GM19239 (cell line): ENCODE data around the gene ATG9B.

ENCODE experiments used
- DNase-seq: peaks from one replicate; pipeline ENCODE4 v3.0.0; 2011; ENCODE audit warnings: low spot score; ENCODE audit not compliant: insufficient read length
- FAIRE-seq: peaks from 2 replicates; lab custom pipeline; 2011; peaks lifted over from hg19 to GRCh38; lab: Jason Lieb, UNC

Gene ATG9B, protein sequence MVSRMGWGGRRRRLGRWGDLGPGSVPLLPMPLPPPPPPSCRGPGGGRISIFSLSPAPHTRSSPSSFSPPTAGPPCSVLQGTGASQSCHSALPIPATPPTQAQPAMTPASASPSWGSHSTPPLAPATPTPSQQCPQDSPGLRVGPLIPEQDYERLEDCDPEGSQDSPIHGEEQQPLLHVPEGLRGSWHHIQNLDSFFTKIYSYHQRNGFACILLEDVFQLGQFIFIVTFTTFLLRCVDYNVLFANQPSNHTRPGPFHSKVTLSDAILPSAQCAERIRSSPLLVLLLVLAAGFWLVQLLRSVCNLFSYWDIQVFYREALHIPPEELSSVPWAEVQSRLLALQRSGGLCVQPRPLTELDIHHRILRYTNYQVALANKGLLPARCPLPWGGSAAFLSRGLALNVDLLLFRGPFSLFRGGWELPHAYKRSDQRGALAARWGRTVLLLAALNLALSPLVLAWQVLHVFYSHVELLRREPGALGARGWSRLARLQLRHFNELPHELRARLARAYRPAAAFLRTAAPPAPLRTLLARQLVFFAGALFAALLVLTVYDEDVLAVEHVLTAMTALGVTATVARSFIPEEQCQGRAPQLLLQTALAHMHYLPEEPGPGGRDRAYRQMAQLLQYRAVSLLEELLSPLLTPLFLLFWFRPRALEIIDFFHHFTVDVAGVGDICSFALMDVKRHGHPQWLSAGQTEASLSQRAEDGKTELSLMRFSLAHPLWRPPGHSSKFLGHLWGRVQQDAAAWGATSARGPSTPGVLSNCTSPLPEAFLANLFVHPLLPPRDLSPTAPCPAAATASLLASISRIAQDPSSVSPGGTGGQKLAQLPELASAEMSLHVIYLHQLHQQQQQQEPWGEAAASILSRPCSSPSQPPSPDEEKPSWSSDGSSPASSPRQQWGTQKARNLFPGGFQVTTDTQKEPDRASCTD

GRCh38 chr7:151024435-151025056 lies at the start of gene ATG9B:
TSS of gene ATG9B (minus strand) at chr7:151024494. CDS start at chr7:151024423, 71 bp downstream.
- no peak for FAIRE-seq
- no peak for DNase-seq

DNA sequence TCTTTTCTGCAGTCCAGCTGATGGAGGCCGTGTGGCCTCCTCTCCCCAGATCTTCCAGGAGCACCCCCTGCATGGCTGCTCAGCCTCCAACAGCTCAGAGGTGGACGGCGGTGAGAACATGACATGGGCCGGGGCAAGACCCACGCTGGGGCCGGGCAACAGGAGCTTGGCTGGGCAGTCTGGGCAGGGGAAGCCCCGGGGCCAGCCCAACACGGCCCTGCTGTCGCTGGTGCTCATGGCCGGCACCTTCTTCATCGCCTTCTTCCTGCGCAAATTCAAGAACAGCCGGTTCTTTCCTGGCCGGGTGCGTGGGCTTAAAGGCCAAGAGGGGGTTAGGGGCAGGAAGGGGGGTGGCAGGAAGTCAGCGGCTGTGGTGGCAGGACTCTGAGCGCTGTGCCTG lies 49.7 kb upstream of the ATG9B start:
- DNase-seq (no peak), FAIRE-seq (no peak)

DNA sequence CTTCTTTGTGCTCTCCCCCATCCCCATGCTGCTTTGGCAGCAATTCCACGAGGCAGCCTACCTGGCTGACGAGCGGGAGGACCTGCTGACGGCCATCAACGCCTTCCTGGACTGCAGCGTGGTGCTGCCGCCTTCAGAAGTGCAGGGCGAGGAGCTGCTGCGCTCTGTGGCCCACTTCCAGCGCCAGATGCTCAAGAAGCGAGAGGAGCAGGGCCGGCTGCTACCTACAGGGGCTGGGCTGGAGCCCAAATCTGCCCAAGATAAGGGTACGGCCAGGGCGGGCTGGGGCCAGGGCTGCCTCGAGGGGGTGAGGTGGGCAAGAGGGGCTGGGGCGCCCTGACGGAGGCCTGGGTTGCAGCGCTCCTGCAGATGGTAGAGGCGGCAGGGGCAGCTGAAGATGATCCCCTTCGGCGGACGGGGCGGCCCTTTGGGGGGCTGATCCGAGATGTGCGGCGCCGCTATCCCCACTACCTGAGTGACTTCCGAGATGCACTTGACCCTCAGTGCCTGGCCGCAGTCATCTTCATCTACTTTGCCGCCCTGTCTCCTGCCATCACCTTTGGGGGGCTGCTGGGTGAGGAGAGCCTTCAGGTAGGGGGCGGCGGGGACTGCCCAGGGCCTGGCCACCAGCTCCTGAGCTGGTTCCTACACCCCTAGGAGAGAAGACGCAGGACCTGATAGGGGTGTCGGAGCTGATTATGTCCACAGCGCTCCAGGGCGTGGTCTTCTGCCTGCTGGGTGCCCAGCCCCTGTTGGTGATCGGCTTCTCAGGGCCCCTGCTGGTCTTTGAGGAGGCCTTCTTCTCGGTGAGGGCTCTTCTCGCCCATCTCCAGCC lies 47.0 kb upstream of the ATG9B start:
- DNase-seq (no peak), FAIRE-seq (no peak)

GRCh38 chr7:151070574-151070960 lies 46.3 kb upstream of the ATG9B start:
- FAIRE-seq (no peak), DNase-seq (no peak)

DNA sequence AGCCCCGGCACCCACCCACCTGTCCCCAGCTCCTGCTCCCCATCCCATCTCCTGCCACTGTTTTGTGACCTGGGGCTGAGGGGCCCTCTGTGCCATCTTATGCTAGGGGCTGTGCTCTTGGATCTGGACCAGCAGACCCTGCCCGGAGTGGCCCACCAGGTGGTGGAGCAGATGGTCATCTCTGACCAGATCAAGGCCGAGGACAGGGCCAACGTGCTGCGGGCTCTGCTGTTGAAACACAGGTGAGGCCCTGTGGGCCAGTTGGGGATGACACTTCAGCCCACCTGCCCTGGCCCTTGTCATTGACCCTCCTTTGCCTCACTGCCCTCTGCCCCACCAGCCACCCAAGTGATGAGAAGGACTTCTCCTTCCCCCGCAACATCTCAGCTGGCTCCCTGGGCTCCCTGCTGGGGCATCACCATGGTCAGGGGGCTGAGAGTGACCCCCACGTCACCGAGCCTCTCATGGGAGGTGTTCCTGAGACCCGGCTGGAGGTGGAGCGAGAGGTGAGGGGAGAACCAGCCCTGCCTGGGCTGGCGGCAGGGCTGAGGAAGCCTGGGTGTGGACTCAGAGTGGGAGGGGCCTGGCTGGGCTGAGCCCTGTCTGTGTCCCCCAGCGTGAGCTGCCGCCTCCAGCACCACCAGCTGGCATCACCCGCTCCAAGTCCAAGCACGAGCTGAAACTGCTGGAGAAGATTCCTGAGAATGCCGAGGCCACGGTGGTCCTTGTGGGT lies 45.7 kb upstream of the ATG9B start:
- no peak for FAIRE-seq
- no peak for DNase-seq

- DNase-seq = no peak
- no peak for FAIRE-seq
Measured at GRCh38 chr7:151068069-151068773, 43.9 kb upstream of the ATG9B start.

- DNase-seq = no peak
- FAIRE-seq = no peak
Measured at GRCh38 chr7:151066273-151066974, 42.1 kb upstream of the ATG9B start.

DNA sequence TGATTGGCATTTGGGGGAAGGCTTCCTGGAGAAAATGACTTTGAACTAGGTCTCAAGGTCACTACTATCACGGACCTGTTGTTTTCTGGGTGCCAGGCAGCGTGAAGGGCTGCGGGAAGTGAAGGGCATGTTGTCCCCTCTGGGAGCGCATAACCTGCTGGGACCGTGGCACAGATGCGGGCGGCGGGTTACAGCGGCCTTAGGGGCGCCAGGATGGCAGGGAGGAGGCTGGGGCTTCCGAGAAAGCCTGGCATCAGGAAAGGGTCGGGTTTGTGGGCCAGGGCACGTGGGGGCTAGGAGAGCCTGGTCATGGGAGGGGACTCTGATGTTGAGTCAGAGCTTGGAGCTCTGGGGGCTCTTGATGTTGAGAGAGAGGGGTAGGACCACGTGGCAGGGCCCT lies 41.2 kb upstream of the ATG9B start:
- FAIRE-seq (no peak), DNase-seq (no peak)

DNA sequence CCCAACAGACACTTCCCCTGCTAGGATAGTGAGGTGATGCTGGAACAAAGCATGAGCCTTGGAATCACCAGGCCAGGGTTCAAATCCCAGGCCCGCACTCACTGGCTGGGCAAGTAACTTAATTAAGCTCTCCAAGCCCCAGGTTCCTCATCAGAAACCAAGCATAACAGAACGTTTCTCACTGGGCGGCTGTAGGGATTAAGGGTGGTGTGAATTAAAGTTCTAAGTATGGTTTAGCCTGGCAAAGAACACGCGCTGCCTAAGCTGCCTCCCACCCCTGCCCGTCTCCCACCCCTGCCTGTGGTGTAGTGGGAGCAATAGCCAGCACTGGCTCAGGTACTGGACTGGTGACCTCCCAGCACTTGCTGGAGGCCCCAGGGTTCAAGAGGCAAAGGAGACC lies 40.7 kb upstream of the ATG9B start:
- FAIRE-seq (no peak), DNase-seq (no peak)

- FAIRE-seq (no peak), DNase-seq (no peak)
Measured at GRCh38 chr7:151064454-151064853, 40.2 kb upstream of the ATG9B start.

GRCh38 chr7:151063212-151063561 lies 38.9 kb upstream of the ATG9B start:
- FAIRE-seq (no peak), DNase-seq (no peak)

GRCh38 chr7:151062399-151063211 lies 38.3 kb upstream of the ATG9B start:
- FAIRE-seq = no peak
- no peak for DNase-seq

GRCh38 chr7:151062111-151062398 lies 37.8 kb upstream of the ATG9B start:
- FAIRE-seq (no peak), DNase-seq (no peak)

- no peak for FAIRE-seq
Measured at GRCh38 chr7:151061213-151062110, 37.2 kb upstream of the ATG9B start.

GRCh38 chr7:151060416-151061212 lies 36.3 kb upstream of the ATG9B start:
- FAIRE-seq (no peak), DNase-seq (no peak)

More at GRCh38 chr7:151061213-151062110, 37.2 kb upstream of the ATG9B start:
- DNase-seq = no peak

- DNase-seq (no peak), FAIRE-seq (no peak)
Measured at GRCh38 chr7:151060113-151060415, 35.8 kb upstream of the ATG9B start.
